Keratinocyte (primary cell): ENCODE measurements around the gene TOM1. TPM values are rescaled to one million over a fixed set of nuclear protein-coding genes. Genes with fewer than 3 reads are reported as not detected.

ENCODE experiments used
- DNase-seq: peaks from one replicate; pipeline ENCODE4 v3.0.0-alpha.2; 2011; ENCODE audit warnings: low read depth, missing footprints, low spot score
- FAIRE-seq: peaks from 2 replicates; lab custom pipeline; 2011; peaks lifted over from hg19 to GRCh38; lab: Jason Lieb, UNC
- H2AFZ ChIP-seq: 2 replicates; pipeline ENCODE4 v1.6.0; 2012; ENCODE audit warnings: low read length, control low read depth, inconsistent platforms; ENCODE audit not compliant: control insufficient read depth
- H3K27ac ChIP-seq: 2 replicates; pipeline ENCODE4 v1.5.1; 2011; ENCODE audit warnings: low read length; ENCODE audit not compliant: control insufficient read depth, insufficient read depth
- H3K27me3 ChIP-seq: 3 replicates; pipeline ENCODE4 v1.6.0; 2011; ENCODE audit warnings: low read length; ENCODE audit not compliant: control insufficient read depth, insufficient read depth; ENCODE audit errors: extremely low read depth
- H3K36me3 ChIP-seq, 2 experiments: 2 replicates in 1 of 2; 3 replicates in 1 of 2; pipeline ENCODE4 v1.5.1; 2011; ENCODE audit warnings: low read length in 2 of 2, mild to moderate bottlenecking in 1 of 2; ENCODE audit not compliant: control insufficient read depth in 2 of 2, insufficient read depth in 2 of 2; ENCODE audit errors: extremely low read depth in 1 of 2
- H3K4me1 ChIP-seq: 3 replicates; pipeline ENCODE4 v1.5.1; 2011; ENCODE audit warnings: low read length; ENCODE audit not compliant: control insufficient read depth, insufficient read depth; ENCODE audit errors: extremely low read depth
- H3K4me2 ChIP-seq: 3 replicates; pipeline ENCODE4 v1.6.0; 2011; ENCODE audit warnings: low read depth, low read length; ENCODE audit not compliant: control insufficient read depth, insufficient read depth; ENCODE audit errors: extremely low read depth
- H3K4me3 ChIP-seq, 3 experiments: fragments of 200-600 bp in 1 of 3; sonication (generic) in 1 of 3; 2 replicates in 2 of 3; 3 replicates in 1 of 3; pipeline ENCODE4 v1.5.1; 2011 to 2016; ENCODE audit warnings: low read length in 3 of 3, mild to moderate bottlenecking in 3 of 3, control low read depth in 2 of 3, inconsistent platforms in 1 of 3, low read depth in 1 of 3, mixed read lengths in 1 of 3, mixed run types in 1 of 3, moderate library complexity in 1 of 3; ENCODE audit not compliant: control insufficient read depth in 2 of 3, insufficient read depth in 2 of 3; ENCODE audit errors: extremely low read depth in 1 of 3
- H3K79me2 ChIP-seq: 2 replicates; pipeline ENCODE4 v1.6.0; 2012; ENCODE audit warnings: low read length; ENCODE audit not compliant: control insufficient read depth, insufficient read depth
- H3K9ac ChIP-seq: 3 replicates; pipeline ENCODE4 v1.6.0; 2011; ENCODE audit warnings: low read length; ENCODE audit not compliant: control insufficient read depth, insufficient read depth; ENCODE audit errors: extremely low read depth
- H3K9me1 ChIP-seq: 3 replicates; pipeline ENCODE4 v1.6.0; 2011; ENCODE audit warnings: low read length; ENCODE audit not compliant: control insufficient read depth, insufficient read depth; ENCODE audit errors: extremely low read depth
- H3K9me3 ChIP-seq: 2 replicates; pipeline ENCODE4 v1.5.1; 2012; ENCODE audit warnings: low read depth, low read length; ENCODE audit not compliant: control insufficient read depth
- H4K20me1 ChIP-seq: 3 replicates; pipeline ENCODE4 v1.6.0; 2011; ENCODE audit warnings: low read length; ENCODE audit not compliant: control insufficient read depth, insufficient read depth; ENCODE audit errors: extremely low read depth
- CTCF ChIP-seq, 3 experiments: IDR thresholded peaks in 1 of 3; conservative IDR thresholded peaks in 1 of 3; optimal IDR thresholded peaks in 1 of 3; 2 replicates in 2 of 3; 3 replicates in 1 of 3; pipeline versions ENCODE3 to v1.5.1; 2011; ENCODE audit warnings: low read length in 3 of 3, mild to moderate bottlenecking in 3 of 3, moderate library complexity in 2 of 3, control low read depth in 1 of 3, inconsistent platforms in 1 of 3; ENCODE audit not compliant: insufficient read depth in 2 of 3; ENCODE audit errors: extremely low read depth in 1 of 3
- EZH2 ChIP-seq: IDR thresholded peaks from one replicate; pipeline ENCODE4 v1.6.1; 2012; ENCODE audit warnings: inconsistent platforms, mild to moderate bottlenecking, low read length, moderate library complexity
- dilution Hi-C: fragments of 300-500 bp; cut with MboI; formaldehyde crosslinking; loops from one replicate; pipeline ENCODE4 v1.7.0; 2020; ENCODE audit warnings: low sequenced_read_pairs; ENCODE audit not compliant: extremely low pct_ligation_motif_present
- polyA plus RNA-seq, 5 experiments: library from polyadenylated mRNA; depleted of rRNA in 3 of 5; stranded (reverse) in 3 of 5; stranded (forward) in 1 of 5; unstranded in 1 of 5; fragments of >200 nt; gene quantifications; 1 replicate in 1 of 5; 2 replicates in 3 of 5; 3 replicates in 1 of 5; pipeline versions ENCODE4 v1.2.1 to v1.2.3, GENCODE V29; 2011 to 2012; ENCODE audit warnings: missing spikeins in 2 of 5, low read depth in 1 of 5, low replicate concordance in 1 of 5

The TOM1 gene
- polyA plus RNA-seq, 1 donor (not counting 4 experiments of a cell fraction or from before 2014, with no cell fraction given) = 17.4 TPM

DNA sequence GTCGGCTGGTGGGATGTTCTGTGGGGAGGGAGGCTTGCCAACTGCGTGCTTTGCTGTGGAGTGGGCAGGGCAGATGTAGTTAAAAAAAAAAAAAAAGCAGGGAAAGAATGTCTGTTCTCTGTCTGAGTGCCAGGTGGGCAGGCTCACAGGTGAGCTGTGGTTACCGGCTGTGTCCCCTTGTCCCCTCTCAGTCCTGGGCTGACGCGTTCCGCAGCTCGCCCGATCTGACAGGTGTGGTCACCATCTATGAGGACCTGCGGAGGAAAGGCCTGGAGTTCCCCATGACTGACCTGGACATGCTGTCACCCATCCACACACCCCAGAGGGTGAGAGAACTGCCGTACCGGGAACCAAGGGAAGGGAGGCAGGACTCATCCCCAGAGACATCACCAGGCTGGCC lies 23.6 kb downstream of the TOM1 start:
- Histone ChIP-seq H3K36me3 (peaks cover 3 to 38% of the 10 kb centered on the region in 2 experiments), H4K20me1 (no peaks in the 10 kb centered on the region), H3K9me3 (no peaks in the 10 kb centered on the region), H3K79me2 (no peaks in the 10 kb centered on the region), H3K9me1 (no peaks in the 10 kb centered on the region), H3K4me2 (no peak overlapping the region), H3K27me3 (no peaks in the 10 kb centered on the region), H3K4me1 (no peaks in the 10 kb centered on the region), H3K27ac (no peak overlapping the region), H3K4me3 (no peak overlapping the region), H2AFZ (no peak overlapping the region), H3K9ac (no peak overlapping the region)
- dilution Hi-C loops = no loop called here
- FAIRE-seq (no peak), DNase-seq (no peak)
- no peak for TF ChIP-seq CTCF (optimal IDR thresholded peaks at IDR 0.05 in 1 of 3, IDR thresholded peaks at IDR 0.05 in 1 of 3, conservative IDR thresholded peaks at IDR 0.05 in 1 of 3; ENCODE audit: extremely low read depth in 1 of 3, insufficient read depth in 2 of 3, low read length in 3 of 3)
- no peak for TF ChIP-seq EZH2

GRCh38 chr22:35324067-35324466 lies 24.4 kb downstream of the TOM1 start:
- H3K36me3 ChIP-seq = peaks cover 3 to 36% of the 10 kb centered on the region in 2 experiments

More at GRCh38 chr22:35324067-35324466, 24.4 kb downstream of the TOM1 start:
- Histone ChIP-seq H3K79me2 (no peaks in the 10 kb centered on the region), H3K27me3 (no peaks in the 10 kb centered on the region), H3K4me3 (no peak overlapping the region), H4K20me1 (no peaks in the 10 kb centered on the region), H3K9me3 (no peaks in the 10 kb centered on the region), H3K27ac (no peak overlapping the region), H3K9ac (no peak overlapping the region), H2AFZ (no peak overlapping the region), H3K9me1 (no peaks in the 10 kb centered on the region), H3K4me2 (no peak overlapping the region), H3K4me1 (no peaks in the 10 kb centered on the region)
- dilution Hi-C loops = no loop called here
- DNase-seq (no peak), FAIRE-seq (no peak)
- TF ChIP-seq EZH2 (no peak), CTCF (optimal IDR thresholded peaks at IDR 0.05 in 1 of 3, IDR thresholded peaks at IDR 0.05 in 1 of 3, conservative IDR thresholded peaks at IDR 0.05 in 1 of 3; ENCODE audit: extremely low read depth in 1 of 3, insufficient read depth in 2 of 3, low read length in 3 of 3) (no peak)
